Stimulated activated CD8-positive, alpha-beta memory T cell treated with anti-CD3 and anti-CD28 coated beads, Interleukin-15, amount 100 ng/mL, for 4 hours (primary cell): Measurements from ENCODE around the gene CD96.
"Not testable (repeated sequence)": the region's sequence is repeated elsewhere in the genome, so short reads cannot be mapped to it uniquely, and the experiment has no call there.

Experiments used
- DNase-seq, 2 donors: peaks; one replicate each; pipeline ENCODE4 v3.0.0-alpha.2; 2020; ENCODE audit warnings: low read depth in 2 of 2

The CD96 gene

DNA sequence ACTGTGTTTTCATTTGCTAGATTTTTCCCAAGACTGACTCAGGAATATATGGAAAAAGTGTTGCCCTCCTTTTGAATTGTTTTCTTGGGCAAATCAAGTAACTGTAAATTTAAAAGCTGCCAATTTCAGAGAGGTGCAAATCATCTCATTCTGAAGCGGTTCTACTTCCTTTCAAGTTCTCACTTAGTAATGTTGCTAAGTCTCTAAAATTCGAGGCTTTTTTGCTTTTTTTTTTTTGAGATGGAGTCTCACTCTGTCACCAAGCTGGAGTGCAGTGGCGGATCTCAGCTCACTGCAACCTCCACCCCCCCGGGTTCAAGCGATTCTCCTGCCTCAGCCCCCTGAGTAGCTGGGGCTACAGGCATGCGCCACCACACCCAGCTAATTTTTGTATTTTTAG, 130.5 kb downstream of the CD96 start:
- DNase-seq: not testable (repeated sequence)

DNA sequence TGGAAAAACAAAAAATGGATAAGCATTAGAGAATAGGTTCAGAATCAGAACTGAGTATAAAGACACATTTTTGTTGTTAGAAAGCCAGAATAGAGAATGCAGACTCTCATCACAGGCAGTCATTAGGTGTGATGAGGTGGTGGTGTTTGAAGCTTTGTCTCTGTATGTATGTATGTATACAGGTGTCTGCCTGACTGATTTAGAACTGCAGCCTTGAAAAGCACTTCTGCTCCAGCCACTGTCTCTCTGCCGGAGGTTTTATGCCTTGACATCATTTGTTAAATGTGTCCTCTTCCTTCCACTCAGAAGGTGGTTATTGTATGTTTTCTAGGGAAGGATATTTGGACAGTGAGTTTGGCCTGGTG, 133.8 kb downstream of the CD96 start:
- DNase-seq: no peak

DNA sequence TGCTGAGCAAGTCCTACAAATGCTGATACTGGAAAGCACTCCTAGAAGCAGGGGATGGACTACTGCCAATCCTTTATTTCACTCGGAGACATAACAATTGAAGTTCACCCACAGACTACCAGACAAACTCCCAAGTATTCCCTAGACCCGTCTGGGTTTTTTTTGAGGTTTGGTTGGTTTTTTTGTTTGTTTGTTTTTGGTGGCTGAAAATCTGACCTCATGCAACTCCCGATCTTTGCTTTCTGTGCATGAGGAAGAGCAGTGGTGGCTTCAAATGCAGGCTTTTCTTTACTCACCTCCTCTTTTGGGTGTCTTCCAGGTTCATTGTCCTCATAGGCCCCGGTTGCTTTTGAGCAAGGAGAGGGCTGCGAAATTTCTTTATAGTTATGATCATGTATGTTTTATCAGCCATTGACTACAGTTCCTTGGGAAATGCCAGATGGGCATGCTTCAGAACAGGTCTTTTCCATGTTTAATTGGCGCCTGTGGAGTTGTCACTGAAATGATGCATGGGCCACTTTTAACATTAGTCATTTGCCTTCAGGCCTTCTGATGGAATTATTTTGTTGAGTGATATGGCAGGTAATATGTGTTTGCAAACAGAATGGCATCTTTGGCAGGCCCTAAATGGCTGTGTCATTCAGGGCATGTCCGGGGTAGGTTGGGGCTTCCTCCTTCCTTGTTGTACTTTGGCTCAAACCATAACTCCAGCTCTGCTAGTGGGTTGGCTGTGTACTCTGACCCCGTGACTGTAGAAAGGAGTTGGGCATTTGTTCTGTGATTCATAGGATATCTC, 134.4 kb downstream of the CD96 start:
- DNase-seq: no peak

DNA sequence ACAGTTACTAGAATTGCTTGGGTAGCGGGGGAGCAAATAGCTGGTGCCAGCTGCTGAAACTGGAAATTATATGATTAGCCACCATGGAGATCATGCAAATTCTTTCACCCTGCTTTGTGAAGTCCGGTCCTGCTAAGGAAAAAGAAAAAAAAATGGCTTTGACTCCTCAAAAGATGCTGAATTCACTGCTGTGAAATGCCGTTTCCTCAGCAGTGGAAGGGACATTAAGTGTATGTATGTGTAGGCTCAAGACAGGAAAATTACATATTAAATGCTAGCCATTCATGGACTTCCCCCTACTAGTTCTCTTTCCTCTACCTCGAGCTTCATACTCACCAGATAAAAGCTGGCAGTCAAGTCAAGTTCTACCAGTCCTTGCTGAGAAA, 135.0 kb downstream of the CD96 start:
- DNase-seq: no peak

DNA sequence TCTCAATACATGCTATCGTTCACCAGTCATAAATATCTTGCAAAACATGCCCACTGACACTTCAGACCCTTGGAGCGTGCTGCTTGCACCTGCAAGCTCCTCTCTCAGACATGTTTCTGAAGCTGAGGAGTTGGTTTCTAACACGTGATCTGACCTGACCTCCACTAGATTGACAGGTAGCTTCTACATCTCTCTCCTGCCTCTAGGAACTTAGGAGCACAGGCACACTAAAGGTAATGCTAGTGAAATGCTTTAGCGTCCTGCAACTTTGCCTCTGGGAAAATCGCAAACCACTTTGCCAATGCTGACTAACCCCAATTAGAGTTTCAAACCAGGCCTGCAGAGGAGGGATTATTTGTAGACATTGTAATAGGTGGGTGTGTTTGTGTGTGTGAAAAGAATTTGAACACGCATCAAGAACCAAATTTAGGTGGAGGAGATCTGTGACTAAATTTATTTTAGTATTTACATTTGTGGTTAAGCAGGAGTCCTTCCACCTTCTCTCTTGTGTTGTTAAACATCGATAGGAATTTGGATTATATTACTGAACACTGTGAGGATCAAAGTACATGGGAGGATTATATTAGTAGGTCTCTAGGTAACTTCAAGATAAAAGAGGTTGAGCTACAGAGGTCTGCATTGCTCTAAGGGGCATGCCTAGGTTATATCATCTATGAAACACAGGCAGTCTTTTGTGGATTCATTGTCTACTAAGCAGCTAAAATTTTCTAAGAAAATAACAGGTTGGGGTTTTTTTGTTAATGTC, 139.8 kb downstream of the CD96 start:
- no peak for DNase-seq

DNA sequence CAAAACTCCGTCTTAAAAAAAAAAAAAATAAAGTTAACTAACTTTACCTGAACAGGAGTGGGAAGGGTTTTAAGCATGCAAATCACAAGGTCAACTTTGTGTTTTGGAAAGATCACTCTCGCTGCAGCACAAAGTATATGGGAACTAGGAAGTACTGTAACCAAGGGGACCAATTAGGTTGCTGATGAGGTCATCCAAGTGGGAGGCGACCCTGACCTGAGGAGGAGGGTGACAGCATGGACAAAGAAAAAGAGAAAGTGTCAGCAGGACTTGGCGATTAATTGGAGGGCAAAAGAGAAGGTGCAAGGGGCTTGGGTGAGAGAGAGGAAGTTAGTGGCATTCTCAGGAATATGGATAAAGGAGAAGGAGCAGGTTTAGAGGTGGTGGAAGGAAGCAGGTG, 142.6 kb downstream of the CD96 start:
- no peak for DNase-seq

DNA sequence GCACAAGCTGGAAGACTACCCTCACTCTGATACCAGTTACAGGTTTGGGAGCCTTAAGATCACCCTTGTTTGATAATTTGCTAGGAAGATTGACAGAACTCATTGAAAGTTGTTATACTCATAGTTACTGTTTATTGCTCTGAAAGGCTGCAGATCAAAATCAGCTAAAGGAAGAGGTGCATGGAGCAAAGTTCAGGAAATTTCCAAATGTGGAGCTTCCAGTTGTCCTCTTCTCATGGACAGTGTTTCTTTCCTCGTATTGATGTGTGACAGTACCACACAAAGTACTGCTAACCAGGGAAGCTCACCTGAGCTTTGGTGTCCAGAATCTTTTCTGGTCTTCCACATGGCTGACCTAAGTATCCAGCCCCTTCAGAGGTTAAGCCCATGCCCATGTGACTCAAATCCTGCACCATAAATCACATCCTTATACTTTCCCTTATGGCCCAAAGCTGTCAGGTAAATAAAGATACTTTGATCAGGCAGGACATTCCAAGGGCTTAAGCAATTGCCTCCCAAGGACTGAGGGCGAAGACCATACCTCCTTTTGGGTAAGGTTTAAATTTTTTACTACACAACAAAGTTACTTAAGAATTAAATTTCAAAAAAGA, 146.3 kb downstream of the CD96 start:
- DNase-seq: no peak

DNA sequence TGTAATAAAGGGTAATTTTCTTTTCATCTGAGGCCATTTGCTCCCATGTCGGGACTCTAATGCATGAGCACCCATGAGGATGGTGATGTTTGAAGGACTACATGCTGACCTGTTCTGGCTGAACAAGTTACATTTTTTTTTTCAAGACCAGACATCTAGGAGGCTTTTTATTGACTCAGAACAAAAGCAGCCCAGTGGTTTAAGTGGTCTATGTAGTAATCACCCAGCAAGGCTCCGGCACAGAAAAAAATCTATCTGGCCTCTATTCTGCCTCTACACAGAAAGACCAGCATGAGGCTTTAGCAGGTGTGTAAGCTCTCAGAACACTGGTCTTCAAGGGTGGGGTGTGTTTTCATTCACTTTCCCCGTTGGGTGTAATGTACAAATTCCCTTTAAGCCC, 148.2 kb downstream of the CD96 start:
- DNase-seq: no peak

DNA sequence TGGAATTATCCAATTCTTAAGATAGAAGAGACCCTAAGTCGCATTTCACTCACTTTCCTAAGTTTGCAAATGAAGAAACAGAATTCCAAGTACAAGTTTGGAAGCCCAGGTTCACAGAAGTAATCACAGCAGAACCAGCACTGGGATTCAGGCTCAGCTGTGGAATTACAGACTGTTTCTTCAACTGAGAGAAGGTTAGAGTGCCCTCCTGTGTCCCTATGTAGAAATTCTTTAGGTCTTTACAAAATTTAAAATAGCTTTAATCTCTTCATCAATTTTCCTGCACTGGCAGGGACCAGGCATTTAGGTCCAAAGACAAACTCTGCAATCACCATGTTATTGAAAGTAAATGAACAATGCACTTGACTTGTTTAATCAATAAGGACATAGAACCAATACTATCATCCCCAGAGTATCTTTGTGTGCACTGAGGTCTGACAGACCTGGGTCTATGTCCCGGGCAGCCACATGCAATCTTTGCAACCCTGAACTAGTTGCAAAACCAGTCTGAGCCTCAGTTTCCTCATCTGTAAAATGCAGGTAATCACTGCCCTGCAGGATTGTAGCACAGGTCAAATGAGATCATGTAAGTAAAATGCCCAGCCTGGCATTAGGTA, 149.4 kb downstream of the CD96 start:
- DNase-seq: no peak

DNA sequence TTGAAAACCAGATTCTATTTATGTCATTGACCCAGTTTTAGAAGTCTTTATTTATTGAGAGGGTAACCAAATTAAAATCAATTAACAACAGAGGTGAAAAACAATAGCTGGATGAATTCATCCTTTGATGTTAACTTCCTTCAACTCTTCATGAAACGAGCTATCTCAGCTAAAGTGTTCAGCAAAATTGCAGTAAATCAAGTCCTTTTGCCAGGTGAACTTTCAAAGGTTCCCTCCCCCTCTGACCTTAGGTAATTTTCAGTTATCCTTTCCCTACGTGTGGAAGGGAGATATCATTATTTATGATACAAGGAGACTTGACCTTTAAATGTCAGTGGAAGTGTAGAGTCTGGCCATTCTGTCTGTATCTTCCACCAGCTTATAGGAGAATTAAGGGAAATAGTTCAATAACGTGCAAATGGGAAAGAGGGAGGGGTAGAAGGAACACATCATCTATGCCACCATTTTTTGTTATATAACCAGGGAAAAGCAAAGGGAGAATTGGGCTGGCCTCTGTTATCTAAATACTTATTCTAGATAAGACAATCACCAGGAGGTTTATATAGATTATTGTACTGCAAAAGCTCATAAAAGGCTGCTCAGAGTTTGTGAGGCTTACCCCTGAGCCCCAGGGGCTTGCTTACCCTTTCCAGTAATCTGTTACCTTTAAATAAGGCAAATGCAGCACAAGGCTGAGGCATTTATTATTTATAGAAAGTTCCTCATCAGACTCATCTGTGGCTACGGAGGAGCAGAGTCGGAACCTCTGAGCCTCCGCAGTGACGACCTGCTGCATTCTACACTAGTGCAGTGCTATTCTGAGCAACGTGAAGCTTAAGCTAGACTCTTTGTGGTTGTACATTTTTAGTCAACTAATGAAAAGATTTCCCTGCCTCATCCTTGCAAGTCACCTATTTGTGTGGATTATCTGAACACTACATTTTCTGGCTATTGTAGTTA, 150.9 kb downstream of the CD96 start:
- DNase-seq: no peak

DNA sequence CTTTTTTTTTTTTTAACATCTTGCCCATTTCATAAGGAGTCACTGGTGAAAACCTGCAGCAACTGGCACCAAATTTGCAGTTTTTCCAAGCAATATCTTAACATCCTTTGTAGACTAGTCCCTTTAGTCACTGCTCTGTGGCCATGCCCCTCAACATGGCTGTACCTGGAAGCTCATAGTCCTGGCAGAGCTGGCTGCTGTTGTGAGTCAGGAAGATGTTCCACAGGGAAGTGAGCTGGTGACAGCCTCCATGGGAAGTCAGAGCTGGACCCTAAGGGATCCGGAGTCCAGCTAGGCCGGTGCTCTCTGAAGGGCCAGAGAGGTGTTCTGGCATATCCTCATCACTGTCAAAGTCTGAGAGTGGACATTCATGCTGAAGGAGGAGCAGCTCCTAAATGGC, 152.5 kb downstream of the CD96 start:
- no peak for DNase-seq

DNA sequence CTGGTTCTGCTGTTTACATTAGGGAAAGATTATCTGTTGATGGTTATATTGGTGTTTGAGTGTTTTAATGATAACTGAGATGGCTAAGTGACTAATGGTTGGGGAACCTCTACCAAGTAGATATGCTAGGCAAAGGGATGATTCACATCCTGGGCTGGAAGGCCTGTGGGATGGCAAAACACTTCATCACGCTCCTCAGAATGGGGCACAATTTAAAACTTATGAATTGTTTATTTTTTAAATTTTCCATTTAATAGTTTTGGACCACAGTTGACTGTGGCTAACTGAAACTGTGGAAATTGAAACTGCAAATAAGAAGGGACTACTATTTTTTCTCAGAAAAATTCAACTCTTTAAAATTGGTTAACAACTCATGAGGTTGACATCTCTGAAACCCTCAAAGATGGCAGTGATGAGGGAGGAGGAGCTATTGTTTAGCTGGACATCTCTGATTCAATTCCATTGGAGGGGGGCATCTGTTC, 153.7 kb downstream of the CD96 start:
- no peak for DNase-seq

DNA sequence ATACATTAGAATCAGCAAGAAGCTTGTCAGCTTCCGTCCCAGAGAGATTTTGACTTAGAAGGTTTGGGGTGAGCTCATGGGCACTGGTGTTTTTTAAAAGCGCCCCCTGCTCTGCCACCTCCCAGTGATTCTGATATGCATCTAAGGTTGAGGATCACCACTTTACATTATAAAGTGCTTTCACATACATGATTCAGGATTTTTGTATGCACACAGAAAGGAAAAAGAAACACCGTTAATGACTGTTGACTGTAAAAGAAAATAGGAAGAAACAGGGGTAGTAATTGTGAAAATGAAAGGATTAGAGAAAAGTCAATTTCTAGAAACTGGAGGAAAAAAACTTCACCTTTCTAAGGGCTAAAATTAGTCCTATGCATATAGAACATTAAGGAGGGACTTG, 158.1 kb downstream of the CD96 start:
- DNase-seq: no peak

DNA sequence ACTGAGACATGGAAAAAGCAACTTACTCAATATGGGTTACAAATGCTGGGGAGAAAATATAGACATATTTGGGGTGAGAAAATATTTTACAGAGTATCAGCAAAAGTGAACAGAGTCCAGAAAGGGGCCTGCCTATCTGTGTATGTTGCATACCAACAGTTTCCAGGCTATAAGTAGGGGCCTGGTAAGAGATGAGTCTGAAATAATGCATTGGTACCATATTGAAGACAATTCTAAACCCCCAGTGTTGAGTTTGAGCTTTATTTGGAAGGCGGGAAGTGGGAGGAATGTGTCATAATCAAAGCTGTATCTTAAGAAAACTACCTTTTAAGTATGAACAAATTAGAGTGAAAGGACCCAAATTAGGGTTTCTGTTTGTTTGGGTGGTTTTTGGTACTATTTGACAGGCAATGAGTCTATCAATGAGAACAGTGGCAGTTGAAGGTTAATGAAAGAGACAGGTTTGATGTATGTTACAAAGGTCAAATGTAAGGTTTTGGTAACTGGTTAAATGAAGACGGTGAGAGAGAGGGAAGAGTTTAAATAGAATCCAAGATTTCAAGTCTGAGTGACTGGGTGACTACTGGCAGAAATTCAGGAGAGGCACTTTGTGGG, 159.4 kb downstream of the CD96 start:
- no peak for DNase-seq
